HepG2 (cell line): ENCODE measurements around the gene KLK7.

ENCODE experiments used
- CHD2 ChIP-seq: IDR thresholded peaks from 2 replicates; pipeline ENCODE4 v1.6.1; 2011; ENCODE audit warnings: low read depth, low read length, improper control_type of control experiment
- FOSL1 ChIP-seq: sonication (generic); formaldehyde crosslinking; IDR thresholded peaks from 2 replicates; pipeline ENCODE4 v1.9.0; 2021; ENCODE audit warnings: missing genetic modification reagents, borderline replicate concordance
- FOXO1 ChIP-seq: sonication (generic); formaldehyde crosslinking; IDR thresholded peaks from 2 replicates; pipeline ENCODE4 v1.4.0; 2020; ENCODE audit warnings: missing genetic modification reagents
- HNRNPL ChIP-seq: fragments of 200-400 bp; formaldehyde crosslinking; IDR thresholded peaks from 2 replicates; pipeline ENCODE4 v1.6.1; 2017; ENCODE audit warnings: mild to moderate bottlenecking, low read depth, low read length
- NFYB ChIP-seq: sonication (generic); formaldehyde crosslinking; IDR thresholded peaks from 2 replicates; pipeline ENCODE4 v1.4.0; 2020; ENCODE audit warnings: missing genetic modification reagents
- POLR2A ChIP-seq, 2 experiments: IDR thresholded peaks; 2 replicates each; pipeline ENCODE4 v1.6.1; 2011; ENCODE audit warnings: low read depth in 2 of 2, low read length in 2 of 2, mild to moderate bottlenecking in 1 of 2, moderate library complexity in 1 of 2; ENCODE audit not compliant: insufficient read depth in 1 of 2
- SP1 ChIP-seq, 2 experiments: fragments of 450-650 bp in 1 of 2; sonication (generic) in 1 of 2; formaldehyde crosslinking in 1 of 2; IDR thresholded peaks; 2 replicates each; pipeline versions ENCODE4 v1.4.0 to v1.6.1; 2016 to 2020; ENCODE audit warnings: missing genetic modification reagents in 1 of 2
- TAF1 ChIP-seq: sonication (generic); formaldehyde crosslinking; IDR thresholded peaks from 2 replicates; pipeline ENCODE4 v1.4.0; 2020; ENCODE audit warnings: missing genetic modification reagents
- ZNF232 ChIP-seq: sonication (generic); formaldehyde crosslinking; IDR thresholded peaks from 2 replicates; pipeline ENCODE4 v1.4.0; 2020; ENCODE audit warnings: missing genetic modification reagents, borderline replicate concordance
- ZNF235 ChIP-seq: sonication (generic); formaldehyde crosslinking; IDR thresholded peaks from 2 replicates; pipeline ENCODE4 v1.8.1; 2023; ENCODE audit warnings: mild to moderate bottlenecking, missing genetic modification reagents, borderline replicate concordance
- ZNF891 ChIP-seq: sonication (generic); formaldehyde crosslinking; IDR thresholded peaks from 2 replicates; pipeline ENCODE4 v1.5.0; 2020; ENCODE audit warnings: mild to moderate bottlenecking, missing genetic modification reagents
- TF ChIP-seq, protein P1 (sequence below): sonication (generic); formaldehyde crosslinking; IDR thresholded peaks from 2 replicates; pipeline ENCODE4 v1.5.0; 2020; ENCODE audit warnings: mild to moderate bottlenecking, missing genetic modification reagents, moderate library complexity
- TF ChIP-seq, protein P2 (sequence below): sonication (generic); formaldehyde crosslinking; conservative IDR thresholded peaks from 2 replicates; pipeline ENCODE4 v1.4.0; 2020; ENCODE audit warnings: missing genetic modification reagents

DNA sequence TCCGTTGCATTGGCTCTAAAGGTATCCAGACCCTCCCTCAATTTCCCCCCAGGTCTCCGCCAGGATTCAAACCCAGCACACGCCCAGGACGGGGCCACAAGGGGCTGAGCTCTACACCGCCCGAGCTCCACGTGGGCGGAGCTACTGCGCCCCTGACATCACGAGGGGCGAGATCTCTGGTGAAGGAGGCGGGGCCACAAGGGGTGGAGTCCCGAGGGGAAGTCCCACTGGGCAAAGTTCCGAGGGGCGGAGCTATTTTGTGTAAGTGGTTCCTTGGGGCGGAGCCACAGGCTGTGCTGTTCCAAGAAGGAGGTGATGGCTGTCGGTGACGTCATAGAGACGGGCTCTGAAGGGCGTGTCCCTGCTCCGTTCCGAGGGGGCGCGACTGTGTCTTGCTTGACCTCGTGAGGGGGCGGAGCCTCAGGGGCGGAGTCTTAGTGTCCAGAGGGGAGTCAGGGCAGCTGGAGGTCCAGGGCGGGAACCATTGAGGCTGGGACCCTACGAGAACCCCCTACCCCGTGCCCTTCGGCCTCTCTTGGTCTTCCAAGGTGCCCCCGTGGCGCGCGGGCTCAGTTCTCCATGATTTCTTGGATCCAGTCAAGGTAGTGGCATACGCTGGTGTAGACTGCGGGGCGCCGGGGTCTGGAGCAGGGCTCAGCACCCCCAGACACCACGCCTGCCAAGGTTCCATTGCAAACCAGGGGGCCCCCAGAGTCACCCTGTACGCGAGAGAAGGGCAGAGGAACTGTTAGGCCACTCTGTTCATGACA lies 19.0 kb upstream of the KLK7 start:
- no peak for TF ChIP-seq CHD2
- no peak for TF ChIP-seq NFYB (CRISPR knock-in tag)
- TF ChIP-seq ZNF235 (CRISPR knock-in tag) = no peak
- TF ChIP-seq, protein P1, sequence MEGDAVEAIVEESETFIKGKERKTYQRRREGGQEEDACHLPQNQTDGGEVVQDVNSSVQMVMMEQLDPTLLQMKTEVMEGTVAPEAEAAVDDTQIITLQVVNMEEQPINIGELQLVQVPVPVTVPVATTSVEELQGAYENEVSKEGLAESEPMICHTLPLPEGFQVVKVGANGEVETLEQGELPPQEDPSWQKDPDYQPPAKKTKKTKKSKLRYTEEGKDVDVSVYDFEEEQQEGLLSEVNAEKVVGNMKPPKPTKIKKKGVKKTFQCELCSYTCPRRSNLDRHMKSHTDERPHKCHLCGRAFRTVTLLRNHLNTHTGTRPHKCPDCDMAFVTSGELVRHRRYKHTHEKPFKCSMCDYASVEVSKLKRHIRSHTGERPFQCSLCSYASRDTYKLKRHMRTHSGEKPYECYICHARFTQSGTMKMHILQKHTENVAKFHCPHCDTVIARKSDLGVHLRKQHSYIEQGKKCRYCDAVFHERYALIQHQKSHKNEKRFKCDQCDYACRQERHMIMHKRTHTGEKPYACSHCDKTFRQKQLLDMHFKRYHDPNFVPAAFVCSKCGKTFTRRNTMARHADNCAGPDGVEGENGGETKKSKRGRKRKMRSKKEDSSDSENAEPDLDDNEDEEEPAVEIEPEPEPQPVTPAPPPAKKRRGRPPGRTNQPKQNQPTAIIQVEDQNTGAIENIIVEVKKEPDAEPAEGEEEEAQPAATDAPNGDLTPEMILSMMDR (CRISPR knock-in tag) = no peak
- no peak for TF ChIP-seq FOSL1 (CRISPR knock-in tag)
- TF ChIP-seq, protein P2, sequence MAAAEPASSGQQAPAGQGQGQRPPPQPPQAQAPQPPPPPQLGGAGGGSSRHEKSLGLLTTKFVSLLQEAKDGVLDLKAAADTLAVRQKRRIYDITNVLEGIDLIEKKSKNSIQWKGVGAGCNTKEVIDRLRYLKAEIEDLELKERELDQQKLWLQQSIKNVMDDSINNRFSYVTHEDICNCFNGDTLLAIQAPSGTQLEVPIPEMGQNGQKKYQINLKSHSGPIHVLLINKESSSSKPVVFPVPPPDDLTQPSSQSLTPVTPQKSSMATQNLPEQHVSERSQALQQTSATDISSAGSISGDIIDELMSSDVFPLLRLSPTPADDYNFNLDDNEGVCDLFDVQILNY (CRISPR knock-in tag) = no peak
- TF ChIP-seq SP1 (IDR thresholded peaks at IDR 0.05) = no peak
- TF ChIP-seq SP1 (CRISPR knock-in tag; IDR thresholded peaks at IDR 0.05) = no peak
- no peak for TF ChIP-seq FOXO1 (CRISPR knock-in tag)
- TF ChIP-seq POLR2A (IDR thresholded peaks at IDR 0.05; ENCODE audit: insufficient read depth in 1 of 2, low read depth in 2 of 2, low read length in 2 of 2) = no peak
- TF ChIP-seq ZNF891 (CRISPR knock-in tag) = no peak
- TF ChIP-seq TAF1 (CRISPR knock-in tag) = no peak
- TF ChIP-seq ZNF232 (CRISPR knock-in tag) = no peak
- no peak for TF ChIP-seq HNRNPL
